SU-DHL-6 (cell line): Measurements from ENCODE around the gene KLF16.

Experiments
- CTCF ChIP-seq: fragments of 200-600 bp; sonication (generic); IDR thresholded peaks from one replicate; pipeline ENCODE4 v1.5.1; 2017; ENCODE audit warnings: antibody characterized with exemption, mild to moderate bottlenecking, low read length, moderate library complexity; ENCODE audit not compliant: insufficient read depth, poor library complexity, severe bottlenecking
- EZH2phosphoT487 ChIP-seq: fragments of 200-600 bp; sonication (generic), shearing (Covaris generic); conservative IDR thresholded peaks from 2 replicates; pipeline ENCODE4 v1.6.1; 2018; ENCODE audit warnings: mild to moderate bottlenecking, antibody characterized with exemption, low read length, moderate library complexity, mixed read lengths

- TF ChIP-seq CTCF (no peak), EZH2phosphoT487 (no peak)
These were observed 23.5 kb downstream of the KLF16 start for GRCh38 chr19:1839658-1840540.
